NCI-H69 (cell line): ENCODE measurements around the gene ATP6AP2.

Experiments used
- DNase-seq: peaks from one replicate; lab custom pipeline; 2025; lab: John Stamatoyannopoulos, UW

The ATP6AP2 gene

DNA sequence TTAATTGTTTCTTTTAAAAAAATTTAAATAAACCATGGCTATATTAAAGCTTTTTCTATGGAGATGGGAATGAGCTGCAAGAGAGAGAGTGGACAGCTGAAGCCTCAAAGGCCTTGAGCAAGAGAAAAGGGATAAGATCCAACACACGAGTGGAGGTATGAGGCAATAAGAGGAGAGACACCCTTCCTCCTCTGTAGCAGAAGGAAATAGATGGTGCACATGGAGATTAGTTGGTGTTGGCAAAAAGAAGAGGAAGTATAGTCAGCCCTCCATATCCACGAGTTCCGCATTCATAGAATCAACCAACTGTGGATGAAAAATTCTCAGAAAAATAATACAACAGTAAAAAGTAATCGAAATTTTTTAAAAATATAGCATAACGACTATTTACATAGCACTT lies 63.4 kb downstream of the ATP6AP2 start:
- DNase-seq: no peak

- DNase-seq: no peak
Observed at GRCh38 chrX:40644821-40645358, 64.1 kb downstream of the ATP6AP2 start.

GRCh38 chrX:40646489-40647306 lies 65.9 kb downstream of the ATP6AP2 start:
- DNase-seq: peak; percentile 56

DNA sequence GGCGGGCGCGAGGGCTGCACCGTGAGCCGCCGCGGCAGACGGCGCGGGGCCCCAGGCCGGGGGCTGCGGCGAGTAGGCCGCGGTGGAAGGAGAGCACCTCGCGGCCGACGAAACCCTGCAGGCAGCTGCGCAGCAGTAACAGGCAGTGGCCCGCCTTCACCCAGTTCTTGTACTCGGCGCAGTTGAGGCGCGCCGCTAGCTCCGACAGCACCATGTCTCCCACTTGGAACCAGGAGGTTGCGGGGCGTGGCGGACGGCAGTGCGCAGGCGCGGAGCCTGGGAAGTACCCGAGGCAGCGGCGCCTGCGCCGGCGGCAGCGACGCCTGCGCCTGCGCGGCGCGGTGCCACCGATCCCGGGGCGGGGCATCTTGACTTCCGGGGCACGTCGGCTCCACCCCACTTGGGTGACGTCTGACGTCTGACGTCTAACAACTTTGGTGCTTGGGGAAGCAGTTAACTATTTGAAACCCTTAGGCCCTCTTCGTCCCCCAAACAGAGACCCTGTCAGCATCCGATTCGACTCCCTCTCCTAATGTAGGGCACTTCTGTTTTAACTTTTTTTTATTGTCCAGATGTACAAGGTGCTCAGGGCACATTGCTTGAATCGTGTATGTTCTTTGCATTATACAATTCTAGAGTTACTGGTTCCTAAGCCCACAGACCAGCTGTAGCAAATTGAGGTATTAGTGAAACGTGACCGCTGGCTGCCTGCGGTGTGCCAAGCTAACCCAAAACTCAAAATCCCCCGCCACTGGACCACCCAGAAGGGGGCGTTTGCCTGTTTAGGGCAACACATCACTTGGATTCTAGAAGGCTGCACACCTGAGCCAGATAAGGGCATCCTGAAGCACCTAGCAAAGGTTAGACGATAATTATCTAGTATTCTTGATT lies 66.8 kb downstream of the ATP6AP2 start, which contains the start of gene CXorf38:
CXorf38 (minus strand) TSS at position 255 of the 891 bp plus-strand sequence; CDS start at position 214, 41 bp downstream.
- DNase-seq: peak; percentile 93

DNA sequence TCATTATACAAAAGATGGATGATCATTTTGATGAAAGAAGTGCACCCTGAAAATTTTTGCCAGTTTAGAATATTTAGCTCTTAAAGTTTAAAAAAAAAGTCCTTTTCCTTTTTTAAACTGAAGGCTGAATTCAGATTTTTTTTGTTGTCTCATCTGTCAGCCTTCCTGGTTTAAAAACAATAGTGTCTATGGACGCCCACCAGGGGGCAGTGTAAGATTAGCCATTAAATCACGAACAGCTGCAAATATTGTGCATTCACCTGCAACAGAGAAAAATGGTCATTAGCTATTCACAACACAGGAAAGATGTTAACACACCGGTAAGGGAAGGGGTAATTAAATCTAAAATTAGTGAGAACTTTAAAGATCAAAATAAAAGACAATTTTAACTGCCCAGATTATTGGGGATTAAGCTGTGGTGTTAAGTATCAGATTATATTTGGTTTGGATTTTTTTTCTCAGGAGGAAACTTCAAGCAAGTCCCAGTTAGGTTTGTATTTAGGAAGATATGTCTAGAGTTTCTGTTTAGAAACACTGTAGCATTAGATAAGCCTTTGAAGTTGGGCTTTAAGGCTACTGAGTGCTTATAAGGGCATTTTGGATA lies 71.0 kb downstream of the ATP6AP2 start:
- DNase-seq: peak; percentile 76

- no peak for DNase-seq
Observed at GRCh38 chrX:40652664-40653063, 71.9 kb downstream of the ATP6AP2 start.

GRCh38 chrX:40653535-40653934 lies 72.8 kb downstream of the ATP6AP2 start:
- DNase-seq: no peak
